ENCODE results near the gene DNAI1. TPM values are rescaled to one million over a fixed set of nuclear protein-coding genes. Genes with fewer than 3 reads are reported as not detected.

Gene DNAI1
- total and polyA plus RNA-seq, 4 experiments from 2014 or later, result not detected

DNA sequence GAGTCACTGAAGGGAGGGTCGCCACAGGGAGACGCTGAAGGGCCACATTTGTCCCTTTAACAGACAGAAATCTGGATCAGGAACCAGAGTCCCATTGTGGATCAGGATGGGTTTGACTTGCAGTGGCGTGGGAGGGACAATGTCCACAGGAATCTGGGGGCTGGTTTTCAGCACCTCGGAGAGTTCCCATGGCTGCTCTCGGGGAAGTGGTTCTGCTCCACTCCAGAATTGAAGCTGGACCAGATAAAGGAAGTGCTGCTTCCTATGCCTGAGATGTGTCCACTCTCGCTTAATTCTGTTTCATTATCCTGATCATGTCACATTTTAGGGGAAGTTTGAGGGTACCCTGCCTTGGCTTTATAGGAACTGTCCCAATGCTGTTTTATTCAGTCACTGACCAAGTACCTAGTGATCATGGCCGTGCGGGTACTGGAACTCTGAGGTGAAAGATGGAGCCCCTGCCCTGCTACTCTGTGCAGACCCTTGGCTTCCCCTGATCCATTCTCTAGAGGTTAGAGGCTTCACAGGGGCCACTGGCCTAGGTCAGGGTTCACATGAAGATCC is 35.4 kb downstream of the DNAI1 start:
- H3K9me3 ChIP-seq (ENCODE audit: control insufficient read depth in 1 of 2, low read length in 2 of 2), result no peaks in the 10 kb centered on the region
- intact Hi-C loops (cut with micrococcal nuclease), result no loop called here
- Mint-ChIP-seq H3K4me1 (no peaks in the 10 kb centered on the region), H3K36me3 (no peaks in the 10 kb centered on the region), H3K9me3 (peaks cover 0 to under 1% (median 0%) of the 10 kb centered on the region in 8 donors), H3K27ac (no peak overlapping the region), H3K27me3 (peaks cover 10 to 30% of the 10 kb centered on the region in 2 donors), H3K4me3 (no peak overlapping the region)
- no peak overlapping the region for H3K27ac ChIP-seq (ENCODE audit: low read depth, low read length)
- POLR2A ChIA-PET (ENCODE audit: partially characterized antibody), result no interaction called here
- CTCF ChIA-PET (ENCODE audit: partially characterized antibody), result interaction anchor here (0.7 to 1.7 kb wide), 3 partner anchors 19 to 90 kb away, joined by 3 to 9 read pairs (median 3); no protein-coding TSS in a partner anchor
- peak in 3 of 5 donors; percentile 8 to 12 (median 9) for DNase-seq
- no peaks in the 10 kb centered on the region for H3K36me3 ChIP-seq (ENCODE audit: insufficient read depth, low read length)
- no peak overlapping the region for H3K4me3 ChIP-seq (ENCODE audit: low read length in 2 of 2)
- no peaks in the 10 kb centered on the region for H3K27me3 ChIP-seq (ENCODE audit: insufficient read depth, low read length)
- no peaks in the 10 kb centered on the region for H3K4me1 ChIP-seq (ENCODE audit: insufficient read depth, low read length)

- intact Hi-C loops (cut with micrococcal nuclease), result no loop called here
- ChIA-PET CTCF (ENCODE audit: partially characterized antibody) (interaction anchor here (0.7 to 6.4 kb wide), 12 partner anchors 10 to 164 kb away, joined by 3 to 65 read pairs (median 3); no protein-coding TSS in a partner anchor), POLR2A (ENCODE audit: partially characterized antibody) (no interaction called here)
- Histone ChIP-seq H3K9me3 (ENCODE audit: control insufficient read depth in 1 of 2, low read length in 2 of 2) (no peaks in the 10 kb centered on the region), H3K4me1 (ENCODE audit: insufficient read depth, low read length) (no peaks in the 10 kb centered on the region), H3K27me3 (ENCODE audit: insufficient read depth, low read length) (no peaks in the 10 kb centered on the region), H3K36me3 (ENCODE audit: insufficient read depth, low read length) (no peaks in the 10 kb centered on the region), H3K4me3 (ENCODE audit: low read length in 2 of 2) (no peak overlapping the region), H3K27ac (ENCODE audit: low read depth, low read length) (no peak overlapping the region)
- Mint-ChIP-seq H3K27ac (no peak overlapping the region), H3K27me3 (peaks cover 7 to 26% of the 10 kb centered on the region in 2 donors), H3K36me3 (no peaks in the 10 kb centered on the region), H3K4me3 (no peak overlapping the region), H3K4me1 (peaks cover 0 to 3% (median 1%) of the 10 kb centered on the region in 4 donors), H3K9me3 (no peaks in the 10 kb centered on the region)
- no peak for DNase-seq
These were observed 37.6 kb downstream of the DNAI1 start for GRCh38 chr9:34496149-34496712.

DNA sequence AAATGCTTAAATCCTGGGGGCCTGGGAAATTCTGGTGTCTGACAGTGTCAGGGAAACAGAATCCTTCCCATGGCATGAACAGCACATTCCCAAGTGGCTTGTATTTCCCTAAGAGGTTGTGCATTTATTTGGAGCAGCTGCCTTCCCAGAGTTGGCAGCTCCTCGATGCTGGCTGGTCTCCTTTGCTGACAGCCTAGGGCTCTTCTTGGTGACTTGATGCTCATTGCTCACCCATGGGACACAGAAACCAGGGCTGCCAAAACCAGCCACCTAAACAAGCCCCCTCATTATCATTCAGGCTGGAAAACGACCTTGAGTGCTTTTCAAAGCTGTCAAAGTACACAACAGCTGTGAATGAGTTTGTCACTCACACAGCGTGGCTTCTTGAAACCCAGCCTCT is 39.9 kb downstream of the DNAI1 start:
- Histone ChIP-seq H3K4me3 (ENCODE audit: low read length in 2 of 2) (no peak overlapping the region), H3K9me3 (ENCODE audit: control insufficient read depth in 1 of 2, low read length in 2 of 2) (no peaks in the 10 kb centered on the region), H3K27me3 (ENCODE audit: insufficient read depth, low read length) (no peaks in the 10 kb centered on the region), H3K27ac (ENCODE audit: low read depth, low read length) (no peak overlapping the region), H3K4me1 (ENCODE audit: insufficient read depth, low read length) (no peaks in the 10 kb centered on the region), H3K36me3 (ENCODE audit: insufficient read depth, low read length) (no peaks in the 10 kb centered on the region)
- no peak overlapping the region for H3K27ac Mint-ChIP-seq
- H3K9me3 Mint-ChIP-seq, result no peaks in the 10 kb centered on the region
- ChIA-PET CTCF (ENCODE audit: partially characterized antibody) (interaction anchor here (4.3 to 6.4 kb wide), 2 partner anchors 59 to 95 kb away, joined by 25 to 65 read pairs; no protein-coding TSS in a partner anchor), POLR2A (ENCODE audit: partially characterized antibody) (no interaction called here)
- no peaks in the 10 kb centered on the region for H3K36me3 Mint-ChIP-seq
- no peak overlapping the region for H3K4me3 Mint-ChIP-seq
- H3K4me1 Mint-ChIP-seq, result peaks cover 0 to 3% (median 1%) of the 10 kb centered on the region in 4 donors
- intact Hi-C loops (cut with micrococcal nuclease), result no loop called here
- DNase-seq, result no peak
- peaks cover 3 to 13% of the 10 kb centered on the region in 2 donors for H3K27me3 Mint-ChIP-seq

DNA sequence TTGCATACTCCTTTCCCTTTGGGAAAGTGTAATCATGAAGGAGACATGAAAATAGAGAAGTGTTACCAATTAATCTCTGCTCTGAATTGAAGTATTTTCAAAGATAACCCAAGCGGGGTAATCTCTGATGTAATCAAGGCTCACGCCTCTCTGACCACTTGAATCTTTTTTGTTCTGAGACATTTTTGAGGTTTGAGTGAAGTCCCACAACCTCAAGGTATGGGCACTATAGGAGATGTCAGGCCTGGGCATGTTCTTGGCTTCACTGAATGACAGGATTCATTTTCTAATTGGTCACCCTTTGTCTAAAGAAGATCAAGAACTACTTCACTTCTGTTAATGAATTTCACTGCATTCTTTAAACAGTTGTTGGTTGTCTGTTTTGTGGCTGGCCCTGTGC is 40.5 kb downstream of the DNAI1 start:
- Mint-ChIP-seq H3K27me3 (peaks cover 3 to 12% of the 10 kb centered on the region in 2 donors), H3K9me3 (no peaks in the 10 kb centered on the region)
- CTCF ChIA-PET (ENCODE audit: partially characterized antibody), result interaction anchor here (4.3 to 6.4 kb wide), 3 partner anchors 59 to 95 kb away, joined by 25 to 105 read pairs (median 65); no protein-coding TSS in a partner anchor

DNA sequence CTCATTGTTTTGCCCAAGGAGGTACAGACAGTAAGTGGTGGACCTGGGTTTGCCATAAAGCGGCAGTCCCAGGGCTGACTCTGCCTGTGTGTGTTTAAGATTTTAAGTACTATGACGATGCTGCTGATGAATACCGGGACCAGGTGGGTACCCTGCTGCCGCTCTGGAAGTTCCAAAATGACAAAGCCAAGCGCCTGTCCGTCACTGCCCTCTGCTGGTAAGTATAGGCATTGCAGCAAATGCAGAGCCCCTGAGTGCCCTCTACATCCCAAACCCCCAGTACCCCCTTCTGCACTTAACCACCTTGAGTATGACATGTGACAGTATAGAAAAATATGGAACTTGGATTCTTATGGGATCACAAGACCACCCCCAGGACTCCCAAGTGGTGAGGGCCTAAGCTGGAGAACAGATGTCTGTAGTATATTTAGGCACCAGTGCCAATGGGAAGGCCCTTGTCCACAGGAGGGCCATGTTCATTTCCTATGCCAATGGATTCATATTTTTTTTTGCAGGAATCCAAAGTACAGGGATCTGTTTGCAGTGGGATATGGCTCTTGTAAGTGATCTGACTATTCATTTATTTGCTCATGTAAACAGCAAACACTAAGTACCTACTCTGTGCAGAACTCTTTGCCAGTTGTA is 42.1 kb downstream of the DNAI1 start:
- H3K27ac ChIP-seq (ENCODE audit: low read depth, low read length), result no peak overlapping the region
- no peaks in the 10 kb centered on the region for H3K9me3 ChIP-seq (ENCODE audit: control insufficient read depth in 1 of 2, low read length in 2 of 2)
- peaks cover 3 to 10% of the 10 kb centered on the region in 2 donors for H3K27me3 Mint-ChIP-seq
- H3K4me3 Mint-ChIP-seq, result no peak overlapping the region
- no peaks in the 10 kb centered on the region for H3K27me3 ChIP-seq (ENCODE audit: insufficient read depth, low read length)
- ChIA-PET POLR2A (ENCODE audit: partially characterized antibody) (no interaction called here), CTCF (ENCODE audit: partially characterized antibody) (interaction anchor here (0.8 to 6.4 kb wide), 26 partner anchors 11 to 169 kb away, joined by 3 to 105 read pairs (median 5); partner anchors contain the start of genes DNAI1, ENHO and FAM219A)
- intact Hi-C loops (cut with micrococcal nuclease), result loop anchor here (1.0 kb wide), 4 partner anchors 63 to 134 kb away; no protein-coding TSS in a partner anchor
- H3K9me3 Mint-ChIP-seq, result no peaks in the 10 kb centered on the region
- H3K27ac Mint-ChIP-seq, result no peak overlapping the region
- H3K36me3 ChIP-seq (ENCODE audit: insufficient read depth, low read length), result no peaks in the 10 kb centered on the region
- H3K4me3 ChIP-seq (ENCODE audit: low read length in 2 of 2), result no peak overlapping the region
- peak; percentile 54 to 69 (median 62) for DNase-seq
- no peaks in the 10 kb centered on the region for H3K4me1 ChIP-seq (ENCODE audit: insufficient read depth, low read length)
- peaks cover 0 to 3% (median 1%) of the 10 kb centered on the region in 4 donors for H3K4me1 Mint-ChIP-seq
- H3K36me3 Mint-ChIP-seq, result no peaks in the 10 kb centered on the region

More for the DNA sequence above, 40.5 kb downstream of the DNAI1 start:
- Mint-ChIP-seq H3K4me1 (peaks cover 0 to 3% (median 1%) of the 10 kb centered on the region in 4 donors), H3K36me3 (no peaks in the 10 kb centered on the region), H3K27ac (no peak overlapping the region), H3K4me3 (no peak overlapping the region)
- no peaks in the 10 kb centered on the region for H3K4me1 ChIP-seq (ENCODE audit: insufficient read depth, low read length)
- no peaks in the 10 kb centered on the region for H3K9me3 ChIP-seq (ENCODE audit: control insufficient read depth in 1 of 2, low read length in 2 of 2)
- no peak for DNase-seq
- H3K36me3 ChIP-seq (ENCODE audit: insufficient read depth, low read length), result no peaks in the 10 kb centered on the region
- intact Hi-C loops (cut with micrococcal nuclease), result no loop called here
- no peak overlapping the region for H3K27ac ChIP-seq (ENCODE audit: low read depth, low read length)
- POLR2A ChIA-PET (ENCODE audit: partially characterized antibody), result no interaction called here
- H3K4me3 ChIP-seq (ENCODE audit: low read length in 2 of 2), result no peak overlapping the region
- no peaks in the 10 kb centered on the region for H3K27me3 ChIP-seq (ENCODE audit: insufficient read depth, low read length)

DNA sequence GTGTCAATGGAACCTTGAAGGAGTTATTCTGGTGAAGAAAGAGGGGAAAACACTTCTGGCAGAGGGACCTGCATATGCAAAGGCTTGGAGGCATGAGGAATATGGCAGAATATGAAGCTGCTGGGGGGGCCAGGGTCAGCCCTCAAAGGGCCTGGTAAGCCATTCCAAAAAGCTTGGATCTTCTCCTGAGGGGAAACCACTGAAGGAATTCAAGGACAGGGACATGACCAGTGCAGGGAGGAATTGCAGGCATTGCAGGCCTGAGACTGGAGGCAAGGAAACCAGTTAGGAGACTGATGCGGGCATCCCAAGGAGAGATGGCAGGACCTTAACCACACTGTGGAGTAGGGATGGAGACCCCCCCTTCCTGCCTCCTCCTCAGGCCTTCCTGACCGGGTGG is 42.8 kb downstream of the DNAI1 start:
- Histone ChIP-seq H3K4me3 (ENCODE audit: low read length in 2 of 2) (no peak overlapping the region), H3K4me1 (ENCODE audit: insufficient read depth, low read length) (no peaks in the 10 kb centered on the region), H3K36me3 (ENCODE audit: insufficient read depth, low read length) (no peaks in the 10 kb centered on the region), H3K27ac (ENCODE audit: low read depth, low read length) (no peak overlapping the region), H3K9me3 (ENCODE audit: control insufficient read depth in 1 of 2, low read length in 2 of 2) (no peaks in the 10 kb centered on the region), H3K27me3 (ENCODE audit: insufficient read depth, low read length) (no peaks in the 10 kb centered on the region)
- Mint-ChIP-seq H3K27me3 (peaks cover 3 to 8% of the 10 kb centered on the region in 2 donors), H3K4me1 (peaks cover 0 to 3% (median 1%) of the 10 kb centered on the region in 4 donors), H3K9me3 (no peaks in the 10 kb centered on the region), H3K36me3 (no peaks in the 10 kb centered on the region), H3K4me3 (no peak overlapping the region), H3K27ac (no peak overlapping the region)
- ChIA-PET POLR2A (ENCODE audit: partially characterized antibody) (no interaction called here), CTCF (ENCODE audit: partially characterized antibody) (interaction anchor here (0.8 to 6.4 kb wide), 21 partner anchors 12 to 169 kb away, joined by 3 to 105 read pairs (median 5); no protein-coding TSS in a partner anchor)
- no peak for DNase-seq
- intact Hi-C loops (cut with micrococcal nuclease), result no loop called here

DNA sequence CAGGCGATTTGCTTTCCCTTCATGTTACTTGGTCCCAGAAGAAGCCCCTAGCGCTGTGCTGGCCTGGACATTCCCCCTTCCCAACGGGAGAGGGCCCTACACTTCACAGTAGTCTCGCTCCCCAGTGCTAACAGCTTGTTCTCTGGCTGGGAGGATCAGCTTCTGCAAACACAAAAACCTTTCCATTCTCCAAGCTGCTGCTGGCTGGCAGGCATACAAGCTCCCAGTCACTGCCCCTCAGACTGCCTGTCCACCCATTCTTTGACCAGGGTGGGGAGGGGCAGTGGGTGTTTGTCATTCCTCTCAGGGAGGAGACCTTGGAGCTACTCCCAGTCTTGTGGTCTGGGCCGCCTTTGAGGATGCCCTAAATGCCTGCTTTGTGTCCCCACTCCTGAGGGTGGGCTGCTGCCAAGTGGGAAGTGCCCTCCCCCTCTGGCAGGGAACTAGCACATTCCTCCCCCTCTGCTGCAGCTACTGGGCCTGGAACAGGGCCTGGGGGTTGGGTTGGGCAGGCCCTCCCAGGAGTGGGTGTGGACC is 43.4 kb downstream of the DNAI1 start:
- H3K27me3 Mint-ChIP-seq, result peaks cover 3 to 8% of the 10 kb centered on the region in 2 donors
- POLR2A ChIA-PET (ENCODE audit: partially characterized antibody), result no interaction called here
- no peaks in the 10 kb centered on the region for H3K4me1 ChIP-seq (ENCODE audit: insufficient read depth, low read length)
- no peak overlapping the region for H3K4me3 ChIP-seq (ENCODE audit: low read length in 2 of 2)
- no peaks in the 10 kb centered on the region for H3K36me3 ChIP-seq (ENCODE audit: insufficient read depth, low read length)
- no peaks in the 10 kb centered on the region for H3K27me3 ChIP-seq (ENCODE audit: insufficient read depth, low read length)
- no peak overlapping the region for H3K4me3 Mint-ChIP-seq
- H3K27ac ChIP-seq (ENCODE audit: low read depth, low read length), result no peak overlapping the region
- H3K36me3 Mint-ChIP-seq, result no peaks in the 10 kb centered on the region
- H3K27ac Mint-ChIP-seq, result no peak overlapping the region
- CTCF ChIA-PET (ENCODE audit: partially characterized antibody), result interaction anchor here (0.8 to 6.4 kb wide), 19 partner anchors 12 to 170 kb away, joined by 3 to 105 read pairs (median 5); no protein-coding TSS in a partner anchor
- no peaks in the 10 kb centered on the region for H3K9me3 ChIP-seq (ENCODE audit: control insufficient read depth in 1 of 2, low read length in 2 of 2)
- intact Hi-C loops (cut with micrococcal nuclease), result no loop called here
- no peak for DNase-seq
- H3K9me3 Mint-ChIP-seq, result no peaks in the 10 kb centered on the region
- H3K4me1 Mint-ChIP-seq, result peaks cover 0 to 3% (median 1%) of the 10 kb centered on the region in 4 donors
